OCI-LY1 (cell line): Measurements from ENCODE around the gene SCAMP3.

Experiments
- H2AFZ ChIP-seq: fragments of 200-600 bp; sonication (generic), shearing (Covaris generic); 2 replicates; pipeline ENCODE4 v1.6.0; 2014; ENCODE audit warnings: antibody characterized with exemption, mild to moderate bottlenecking, low read length
- H3F3A ChIP-seq: fragments of 200-600 bp; sonication (generic), shearing (Covaris generic); 2 replicates; pipeline ENCODE4 v1.6.0; 2014; ENCODE audit warnings: mild to moderate bottlenecking, antibody characterized with exemption, low read length, moderate library complexity; ENCODE audit not compliant: insufficient read depth
- H3K27ac ChIP-seq: fragments of 200-600 bp; sonication (generic); 2 replicates; pipeline ENCODE4 v1.5.1; 2014; ENCODE audit warnings: low read length, mixed run types, mild to moderate bottlenecking, low read depth; ENCODE audit not compliant: poor library complexity, severe bottlenecking
- H3K27me3 ChIP-seq: fragments of 200-600 bp; sonication (generic); 2 replicates; pipeline ENCODE4 v1.6.0; 2014; ENCODE audit warnings: antibody characterized with exemption, mild to moderate bottlenecking, low read length, moderate library complexity; ENCODE audit not compliant: insufficient read depth
- H3K36me3 ChIP-seq: fragments of 200-600 bp; sonication (generic); 2 replicates; pipeline ENCODE4 v1.6.1; 2014; ENCODE audit warnings: mild to moderate bottlenecking, antibody characterized with exemption, low read length, moderate library complexity, mixed read lengths; ENCODE audit not compliant: insufficient read depth
- H3K4me1 ChIP-seq: fragments of 200-600 bp; sonication (generic); 2 replicates; pipeline ENCODE4 v1.5.1; 2014; ENCODE audit warnings: mild to moderate bottlenecking, low read length, moderate library complexity; ENCODE audit not compliant: insufficient read depth, severe bottlenecking
- H3K4me2 ChIP-seq: fragments of 200-600 bp; sonication (generic), shearing (Covaris generic); 2 replicates; pipeline ENCODE4 v1.6.1; 2014; ENCODE audit warnings: low read length
- H3K4me3 ChIP-seq: fragments of 200-600 bp; sonication (generic); 2 replicates; pipeline ENCODE4 v1.5.1; 2014; ENCODE audit warnings: low read length, low read depth, mild to moderate bottlenecking, mixed read lengths; ENCODE audit not compliant: poor library complexity, severe bottlenecking
- H3K79me2 ChIP-seq: fragments of 200-600 bp; shearing (Covaris generic); 2 replicates; pipeline ENCODE4 v1.6.1; 2016; ENCODE audit warnings: mixed run types, low read length, mixed read lengths; ENCODE audit not compliant: insufficient read depth
- H3K9ac ChIP-seq: fragments of 200-600 bp; sonication (generic), shearing (Covaris generic); 2 replicates; pipeline ENCODE4 v1.6.1; 2014; ENCODE audit warnings: mild to moderate bottlenecking, low read length, mixed read lengths
- H3K9me2 ChIP-seq: fragments of 200-600 bp; sonication (generic), shearing (Covaris generic); 2 replicates; pipeline ENCODE4 v1.6.1; 2014; ENCODE audit warnings: low read depth, mild to moderate bottlenecking, low read length, mixed read lengths
- H3K9me3 ChIP-seq: fragments of 200-600 bp; shearing (Covaris generic); 2 replicates; pipeline ENCODE4 v1.6.1; 2014; ENCODE audit warnings: low read length, mixed read lengths
- H4K20me1 ChIP-seq: fragments of 200-600 bp; sonication (generic), shearing (Covaris generic); 2 replicates; pipeline ENCODE4 v1.6.0; 2016; ENCODE audit warnings: mild to moderate bottlenecking, low read length; ENCODE audit not compliant: insufficient read depth
- EZH2 ChIP-seq: fragments of 200-600 bp; sonication (generic), shearing (Covaris generic); IDR thresholded peaks from 2 replicates; pipeline ENCODE4 v1.8.0; 2017; ENCODE audit warnings: borderline replicate concordance, mixed run types, mild to moderate bottlenecking, antibody characterized with exemption, low read length, moderate library complexity, mixed read lengths
- TF ChIP-seq, protein P1 (sequence below): fragments of 200-600 bp; sonication (generic), shearing (Covaris generic); IDR thresholded peaks from 2 replicates; pipeline ENCODE4 v1.5.1; 2017; ENCODE audit warnings: mild to moderate bottlenecking, antibody characterized with exemption, low read length, moderate library complexity, mixed read lengths

SCAMP3 gene

DNA sequence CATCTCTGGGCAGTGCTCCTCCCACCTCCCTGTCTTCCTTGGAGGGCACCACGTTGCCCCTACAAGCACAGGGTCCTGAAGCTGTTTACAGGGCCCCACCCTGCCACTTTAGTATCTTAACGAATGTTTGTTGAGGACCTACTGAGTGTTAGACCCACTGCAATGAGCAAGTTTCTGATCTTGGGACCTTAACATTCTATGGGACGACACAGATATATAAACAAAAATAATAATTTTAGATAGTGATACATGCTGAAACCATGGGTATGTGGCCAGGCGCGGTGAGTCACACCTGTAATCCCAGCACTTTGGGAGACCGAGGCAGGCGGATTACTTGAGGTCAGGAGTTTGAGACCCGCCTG, 17.0 kb downstream of the SCAMP3 start:
- H3K79me2 ChIP-seq: no peaks in the 10 kb centered on the region
- TF ChIP-seq, protein P1, sequence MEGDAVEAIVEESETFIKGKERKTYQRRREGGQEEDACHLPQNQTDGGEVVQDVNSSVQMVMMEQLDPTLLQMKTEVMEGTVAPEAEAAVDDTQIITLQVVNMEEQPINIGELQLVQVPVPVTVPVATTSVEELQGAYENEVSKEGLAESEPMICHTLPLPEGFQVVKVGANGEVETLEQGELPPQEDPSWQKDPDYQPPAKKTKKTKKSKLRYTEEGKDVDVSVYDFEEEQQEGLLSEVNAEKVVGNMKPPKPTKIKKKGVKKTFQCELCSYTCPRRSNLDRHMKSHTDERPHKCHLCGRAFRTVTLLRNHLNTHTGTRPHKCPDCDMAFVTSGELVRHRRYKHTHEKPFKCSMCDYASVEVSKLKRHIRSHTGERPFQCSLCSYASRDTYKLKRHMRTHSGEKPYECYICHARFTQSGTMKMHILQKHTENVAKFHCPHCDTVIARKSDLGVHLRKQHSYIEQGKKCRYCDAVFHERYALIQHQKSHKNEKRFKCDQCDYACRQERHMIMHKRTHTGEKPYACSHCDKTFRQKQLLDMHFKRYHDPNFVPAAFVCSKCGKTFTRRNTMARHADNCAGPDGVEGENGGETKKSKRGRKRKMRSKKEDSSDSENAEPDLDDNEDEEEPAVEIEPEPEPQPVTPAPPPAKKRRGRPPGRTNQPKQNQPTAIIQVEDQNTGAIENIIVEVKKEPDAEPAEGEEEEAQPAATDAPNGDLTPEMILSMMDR: no peak
- no peak for TF ChIP-seq EZH2
- H3F3A ChIP-seq: peaks cover 6% of the 10 kb centered on the region; the same call in 1 of the 2 replicates
- peak overlapping the region; percentile 76 for H3K9ac ChIP-seq
- no peaks in the 10 kb centered on the region for H3K36me3 ChIP-seq
- no peak overlapping the region for H2AFZ ChIP-seq
- H3K27ac ChIP-seq: peak overlapping the region; percentile 80
- H3K27me3 ChIP-seq: no peaks in the 10 kb centered on the region
- H3K4me3 ChIP-seq: peak overlapping the region; percentile 75
- H3K9me3 ChIP-seq: no peaks in the 10 kb centered on the region
- peak overlapping the region; percentile 79 for H3K4me2 ChIP-seq
- H3K9me2 ChIP-seq: no peaks in the 10 kb centered on the region
- no peaks in the 10 kb centered on the region for H4K20me1 ChIP-seq
- H3K4me1 ChIP-seq: peaks cover 61% of the 10 kb centered on the region

DNA sequence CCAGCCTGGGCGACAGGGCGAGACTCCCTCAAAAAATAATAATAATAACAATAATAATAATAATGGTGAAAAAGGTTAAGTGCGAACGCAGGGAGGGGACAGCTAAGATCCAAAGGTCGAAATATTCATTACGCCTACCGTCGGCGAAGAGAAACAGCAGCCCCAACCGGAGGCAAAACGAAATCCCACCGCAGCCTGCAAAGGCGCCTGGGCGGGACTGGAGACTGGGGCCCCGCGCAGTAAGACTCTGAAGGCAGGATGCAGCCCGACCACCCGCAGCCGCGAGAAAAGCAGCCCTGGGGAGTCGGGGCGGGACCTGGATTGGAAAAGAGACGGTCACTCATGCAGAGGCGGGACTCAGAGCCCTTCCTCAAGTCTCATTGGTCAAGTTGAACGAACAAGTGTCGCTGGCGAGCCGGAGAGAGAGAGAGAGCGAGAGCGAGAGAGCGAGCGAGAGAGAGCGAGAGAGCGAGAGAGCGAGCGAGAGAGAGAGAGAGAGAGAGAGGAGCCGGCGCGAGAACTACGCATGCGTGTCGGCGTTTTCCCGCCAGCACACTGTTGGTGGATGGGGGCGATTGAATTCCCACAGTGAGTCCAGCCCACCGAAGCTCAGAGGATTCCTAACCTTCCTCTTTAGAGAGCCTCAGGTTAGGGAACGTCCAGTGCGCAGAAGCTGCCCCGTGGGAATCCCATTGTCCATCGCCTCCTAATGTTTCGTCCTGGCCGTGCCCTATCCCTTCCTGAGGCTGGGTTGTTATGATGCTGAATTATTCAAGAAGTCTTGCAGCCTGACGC, 17.6 kb downstream of the SCAMP3 start:
- H4K20me1 ChIP-seq: no peaks in the 10 kb centered on the region
- peak overlapping the region; percentile 75 for H3K4me3 ChIP-seq
- H3K9ac ChIP-seq: peak overlapping the region; percentile 76
- H3K27me3 ChIP-seq: no peaks in the 10 kb centered on the region
- H2AFZ ChIP-seq: no peak overlapping the region
- 0 out of 2 replicates have a peak, but pooled peaks cover 1% of the 10 kb centered on the region for H3K36me3 ChIP-seq
- H3K79me2 ChIP-seq: no peaks in the 10 kb centered on the region
- peaks cover 55% of the 10 kb centered on the region for H3K4me1 ChIP-seq
- H3K9me3 ChIP-seq: no peaks in the 10 kb centered on the region
- H3K27ac ChIP-seq: peak overlapping the region; percentile 80
- TF ChIP-seq EZH2: no peak
- TF ChIP-seq, protein P1: no peak
- peaks cover 6% of the 10 kb centered on the region; the same call in 1 of the 2 replicates for H3F3A ChIP-seq
- no peaks in the 10 kb centered on the region for H3K9me2 ChIP-seq
- peak overlapping the region; percentile 79 for H3K4me2 ChIP-seq

DNA sequence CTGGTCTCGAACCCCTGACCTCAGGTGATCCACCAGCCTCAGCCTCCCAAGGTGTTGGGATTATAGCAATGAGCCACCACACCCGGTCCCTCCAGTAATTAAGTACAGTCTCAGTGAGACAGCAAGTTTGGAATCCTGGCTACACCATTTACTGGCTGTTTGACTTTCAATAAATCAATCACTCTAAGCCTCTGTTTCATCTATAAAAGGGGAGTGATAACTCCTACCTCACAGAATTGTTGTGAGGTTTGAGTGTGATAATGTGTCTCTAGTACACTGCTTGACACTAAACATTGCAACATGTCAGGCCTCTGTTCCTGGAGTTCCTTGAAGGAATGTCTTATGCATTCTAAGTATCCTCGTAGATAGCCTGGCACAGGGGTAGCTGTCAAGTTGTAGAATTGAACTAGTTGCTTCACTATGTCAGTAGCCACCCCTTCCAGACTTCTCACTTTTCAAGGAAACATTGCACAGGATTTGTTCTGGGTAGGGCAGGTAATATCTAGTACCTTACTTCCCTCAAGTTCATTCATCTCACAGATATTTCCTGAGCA, 19.3 kb downstream of the SCAMP3 start:
- peak overlapping the region; percentile 75 for H3K4me3 ChIP-seq
- H3K27me3 ChIP-seq: no peaks in the 10 kb centered on the region
- peaks cover 6% of the 10 kb centered on the region; the same call in 1 of the 2 replicates for H3F3A ChIP-seq
- peak overlapping the region; percentile 80 for H3K27ac ChIP-seq
- no peaks in the 10 kb centered on the region for H3K79me2 ChIP-seq
- no peaks in the 10 kb centered on the region for H3K9me2 ChIP-seq
- H4K20me1 ChIP-seq: no peaks in the 10 kb centered on the region
- H3K9me3 ChIP-seq: no peaks in the 10 kb centered on the region
- no peak overlapping the region for H2AFZ ChIP-seq
- peaks cover 45% of the 10 kb centered on the region for H3K4me1 ChIP-seq
- peak overlapping the region; percentile 76 for H3K9ac ChIP-seq
- 0 out of 2 replicates have a peak, but pooled peaks cover 5% of the 10 kb centered on the region for H3K36me3 ChIP-seq
- H3K4me2 ChIP-seq: peak overlapping the region; percentile 79
- TF ChIP-seq, protein P1: no peak
- TF ChIP-seq EZH2: no peak
